Amniotic epithelial cell (primary cell): ENCODE results near the gene MRO.

ENCODE experiments used
- DNase-seq: peaks from one replicate; pipeline ENCODE4 v3.0.0-alpha.2; 2010; ENCODE audit warnings: low read depth

The MRO gene

DNA sequence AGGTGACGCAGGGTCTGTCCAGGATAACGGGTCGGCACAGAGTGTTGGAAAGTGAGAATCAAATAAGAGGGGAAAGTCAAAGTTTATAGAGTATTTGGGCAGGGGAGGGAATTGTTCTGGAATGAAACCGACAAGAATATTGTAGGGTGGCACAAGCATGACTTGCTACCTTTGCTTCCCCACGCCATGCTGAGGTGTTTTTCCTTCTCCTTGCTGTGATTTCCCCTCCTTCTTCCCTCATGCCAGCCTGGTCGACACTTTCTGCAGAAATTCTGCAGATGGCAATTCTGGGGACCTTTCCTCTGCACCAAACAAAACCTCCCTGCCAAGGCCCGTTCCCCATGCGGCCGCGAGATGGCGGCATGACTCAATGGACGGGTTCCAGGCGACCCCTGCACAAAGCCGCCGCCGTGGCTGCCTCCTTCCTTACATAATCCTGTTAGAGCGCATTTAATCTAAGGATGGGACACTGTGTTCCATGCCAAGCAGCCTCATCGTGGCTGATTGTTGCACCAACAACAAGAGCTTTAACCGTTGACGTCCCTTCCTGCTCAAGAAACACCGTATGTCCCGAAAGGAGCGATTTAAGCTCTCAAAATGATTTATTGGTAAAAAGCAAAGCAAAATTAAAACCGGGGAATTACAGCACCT is at the start of gene MRO:
Gene MRO, minus strand, starts transcription at position 289 of the 651 bp plus-strand sequence. CDS start 10,616 bp downstream, outside the sequence.
- DNase-seq = peak; percentile 87

- DNase-seq = no peak
These were observed 49.3 kb upstream of the MRO start for GRCh38 chr18:50869150-50869549.

DNA sequence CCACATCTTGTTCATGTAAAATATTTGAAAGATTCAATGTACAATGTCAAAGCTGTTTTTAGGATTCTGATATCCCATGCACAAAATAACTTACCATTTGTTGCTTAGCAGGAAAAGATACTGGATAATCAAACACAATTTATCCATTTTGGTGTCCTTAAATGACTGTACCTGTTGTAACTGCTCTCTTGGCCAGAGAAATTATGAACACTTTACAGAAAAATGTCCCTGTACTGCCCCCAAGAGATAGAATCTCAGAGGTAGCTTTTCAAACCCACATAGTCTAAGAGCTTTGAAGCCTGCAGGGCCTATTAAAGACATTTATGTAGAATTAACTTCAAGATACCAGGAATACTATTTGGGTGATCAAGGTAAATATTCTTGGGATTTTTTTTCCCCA is 46.9 kb upstream of the MRO start:
- no peak for DNase-seq

GRCh38 chr18:50863840-50864375 is 44.1 kb upstream of the MRO start:
- DNase-seq = no peak

GRCh38 chr18:50862401-50862800 is 42.6 kb upstream of the MRO start:
- DNase-seq = no peak

DNA sequence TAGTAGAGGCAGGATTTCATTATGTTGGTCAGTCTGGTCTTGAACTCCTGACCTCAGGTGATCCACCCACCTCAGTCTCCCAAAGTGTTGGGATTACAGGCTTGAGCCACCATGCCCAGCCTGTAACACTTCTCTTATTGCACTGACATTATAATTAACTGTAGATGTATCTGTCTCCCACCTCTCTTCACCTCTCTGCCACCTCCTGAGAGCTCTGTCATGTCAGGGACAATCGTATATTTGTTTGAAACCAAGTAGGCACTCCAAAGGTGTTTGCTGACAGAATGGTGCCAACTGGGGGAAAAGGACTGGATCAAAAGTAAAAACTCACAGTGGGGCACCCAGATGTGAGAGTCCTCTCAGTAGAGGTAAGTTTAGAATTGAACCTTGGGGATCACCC is 41.8 kb upstream of the MRO start:
- DNase-seq = no peak

DNA sequence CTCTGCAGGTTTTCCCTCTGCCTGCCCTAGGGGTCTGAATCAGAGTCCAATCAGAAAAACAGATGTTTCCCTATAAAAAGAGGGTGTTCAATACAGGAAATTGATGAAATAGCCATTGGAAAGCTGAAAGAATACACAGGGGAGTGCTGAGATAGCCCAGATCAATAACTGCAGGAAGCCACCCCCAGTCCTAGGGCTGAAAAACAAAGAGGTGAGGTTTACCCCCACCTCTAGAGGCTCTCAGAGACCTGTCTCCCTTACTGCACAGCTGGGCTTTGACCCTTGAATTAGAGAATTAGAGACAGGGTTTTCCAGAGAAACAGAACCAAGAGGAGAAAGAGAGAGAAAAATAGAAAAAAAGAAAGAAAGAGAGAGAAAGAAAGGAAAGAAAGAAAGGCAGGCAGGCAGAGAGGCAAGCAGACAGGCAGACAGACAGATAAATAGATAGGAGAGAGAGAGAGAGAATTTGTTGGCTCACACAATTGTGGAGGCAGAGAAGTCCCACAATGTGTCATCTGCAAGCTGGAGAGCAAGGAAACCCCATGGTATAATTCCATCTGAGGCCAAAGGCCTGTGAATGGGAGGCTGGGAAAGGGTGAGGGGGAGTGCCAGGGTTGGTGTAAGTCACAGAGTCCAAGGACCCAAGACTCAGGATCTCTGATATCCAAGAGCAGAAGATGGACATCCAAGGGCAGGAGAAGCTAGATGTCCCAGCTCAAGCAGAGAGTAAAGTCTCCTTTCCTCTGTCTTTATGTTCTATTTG is 40.2 kb upstream of the MRO start:
- DNase-seq = peak; percentile 15

DNA sequence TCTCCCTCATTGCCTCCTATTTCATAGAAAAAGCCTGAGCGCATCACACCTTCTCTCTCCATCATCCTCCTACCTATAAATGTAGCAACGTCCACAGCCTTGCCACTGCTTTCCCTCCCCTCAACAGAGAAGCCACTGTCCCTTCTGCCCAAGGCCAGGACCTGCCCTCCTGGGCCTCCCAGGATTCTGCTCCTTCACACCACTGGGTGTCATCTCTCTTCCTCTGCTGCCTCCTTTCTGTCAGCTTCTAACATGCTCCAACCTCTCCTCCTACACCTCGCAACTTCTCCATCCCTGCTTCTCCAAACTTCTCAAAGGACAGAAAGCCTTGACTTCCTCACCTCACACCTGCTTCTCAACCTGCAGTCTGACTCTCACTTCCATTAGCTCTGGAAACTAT is 37.9 kb upstream of the MRO start:
- no peak for DNase-seq

DNA sequence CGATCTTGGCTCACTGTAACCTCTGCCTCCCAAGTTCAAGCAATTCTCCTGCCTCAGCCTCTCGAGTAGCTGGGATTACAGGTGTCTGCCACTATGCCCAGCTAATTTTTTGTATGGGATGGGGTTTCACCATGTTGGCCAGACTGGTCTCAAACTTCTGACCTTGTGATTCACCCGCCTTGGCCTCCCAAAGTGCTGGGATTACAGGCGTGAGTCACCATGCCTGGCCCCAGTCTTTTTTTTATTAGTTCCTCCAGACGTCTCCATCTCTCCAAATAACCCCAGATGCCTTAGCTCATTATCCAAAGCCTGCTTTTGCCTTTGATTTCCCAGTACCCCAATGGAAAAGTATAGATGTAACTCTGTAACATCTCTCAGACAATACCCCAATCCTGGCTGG is 37.4 kb upstream of the MRO start:
- DNase-seq = peak; percentile 40

DNA sequence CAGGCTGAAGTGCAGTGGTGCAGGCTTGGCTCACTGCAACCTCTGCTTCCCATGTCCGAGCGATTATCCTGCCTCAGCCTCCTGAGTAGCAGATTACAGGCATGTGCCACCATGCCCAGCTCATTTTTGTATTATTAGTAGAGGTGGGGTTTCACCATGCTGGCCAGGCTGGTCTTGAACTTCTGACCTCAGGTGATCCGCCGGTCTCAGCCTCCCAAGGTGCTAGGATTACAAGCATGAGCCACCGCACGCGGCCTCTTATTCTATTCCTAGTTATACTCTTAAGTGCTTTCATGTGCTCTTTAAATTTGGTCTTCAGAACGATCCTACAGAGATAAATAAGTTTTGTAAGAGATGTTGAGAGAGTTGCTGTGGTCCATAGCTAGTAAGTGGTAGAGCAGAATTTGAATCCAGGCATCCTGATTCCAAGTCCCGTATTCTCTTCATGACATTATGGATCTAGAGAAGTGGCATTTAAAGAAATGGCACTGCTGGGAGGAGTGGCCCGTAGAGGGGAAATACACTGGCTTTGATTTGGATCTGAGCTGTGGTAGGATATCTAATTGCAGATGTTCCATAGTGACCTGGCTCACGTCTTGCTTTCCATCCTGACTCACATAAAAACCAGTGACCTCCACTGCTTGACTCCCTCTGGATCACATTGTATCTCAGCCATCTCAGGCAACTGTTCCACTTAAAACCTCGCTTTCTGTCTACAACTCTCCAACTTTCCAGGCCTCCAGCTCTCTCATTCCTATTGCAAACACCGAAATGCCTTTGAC is 36.4 kb upstream of the MRO start:
- DNase-seq = no peak

GRCh38 chr18:50853863-50854271 is 34.1 kb upstream of the MRO start:
- DNase-seq = peak; percentile 93

- DNase-seq = no peak
These were observed 30.7 kb upstream of the MRO start for GRCh38 chr18:50850307-50851065.

DNA sequence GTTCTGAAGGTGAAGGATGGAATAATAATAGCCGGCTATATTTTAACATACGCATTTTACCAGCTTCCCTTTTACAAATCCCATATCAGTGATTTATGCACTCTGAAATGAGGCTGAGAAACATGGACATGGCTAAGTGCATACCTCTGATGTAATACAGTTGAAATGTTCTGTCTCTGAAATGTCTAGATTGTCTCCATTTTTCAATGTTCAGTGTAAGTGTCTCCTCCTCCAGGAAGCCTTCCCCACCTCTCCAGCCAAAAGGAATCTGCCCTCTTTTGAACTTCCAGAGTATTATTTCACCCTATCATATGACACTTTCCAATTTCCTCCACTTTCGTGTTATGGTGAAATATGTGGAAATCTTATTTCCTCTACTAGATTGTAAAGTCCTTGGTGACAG is 29.6 kb upstream of the MRO start:
- DNase-seq = peak; percentile 93

GRCh38 chr18:50848991-50849390 is 29.2 kb upstream of the MRO start:
- DNase-seq = no peak

DNA sequence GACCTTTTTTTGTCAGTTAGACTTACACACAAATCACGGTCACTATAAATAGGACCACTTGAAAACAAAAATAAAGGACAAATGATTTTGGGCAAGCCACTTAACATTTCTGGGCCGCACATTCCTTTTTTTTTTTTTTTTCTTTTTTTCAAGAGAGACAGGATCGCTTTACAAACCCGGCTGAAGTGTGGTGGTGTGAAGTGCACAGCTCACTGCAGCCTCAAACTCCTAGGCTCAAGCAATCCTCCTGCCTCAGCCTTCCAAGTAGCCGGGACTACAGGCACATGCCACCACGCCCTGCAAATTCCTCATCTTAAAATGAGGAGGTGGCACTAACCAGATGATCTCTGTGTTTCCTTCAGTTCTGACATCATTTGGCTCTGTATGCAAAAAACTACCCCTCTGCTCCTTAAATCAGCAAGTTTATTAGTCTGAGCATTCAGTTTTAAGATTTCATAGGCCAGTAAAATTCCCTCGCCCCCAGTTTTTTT is 28.3 kb upstream of the MRO start:
- no peak for DNase-seq

DNA sequence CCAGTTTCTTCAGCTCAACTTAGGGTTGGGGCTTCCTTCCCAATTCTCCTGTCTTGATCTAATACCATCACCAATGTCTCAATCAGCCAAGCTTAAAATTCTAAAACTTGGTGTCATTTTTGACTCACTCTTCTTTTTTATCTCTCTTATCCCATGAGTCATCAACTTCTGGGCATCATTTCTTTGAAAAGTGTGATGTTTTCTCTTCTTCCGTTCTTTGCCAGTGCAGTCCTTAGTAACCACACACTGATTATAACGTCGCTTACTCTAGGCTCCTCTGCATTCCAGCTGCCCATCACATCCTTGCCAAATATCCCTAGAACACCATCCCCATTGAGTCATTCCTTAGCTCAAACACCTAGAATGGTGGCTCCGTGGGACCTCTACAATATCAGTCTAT is 27.4 kb upstream of the MRO start:
- DNase-seq = peak; percentile 92

DNA sequence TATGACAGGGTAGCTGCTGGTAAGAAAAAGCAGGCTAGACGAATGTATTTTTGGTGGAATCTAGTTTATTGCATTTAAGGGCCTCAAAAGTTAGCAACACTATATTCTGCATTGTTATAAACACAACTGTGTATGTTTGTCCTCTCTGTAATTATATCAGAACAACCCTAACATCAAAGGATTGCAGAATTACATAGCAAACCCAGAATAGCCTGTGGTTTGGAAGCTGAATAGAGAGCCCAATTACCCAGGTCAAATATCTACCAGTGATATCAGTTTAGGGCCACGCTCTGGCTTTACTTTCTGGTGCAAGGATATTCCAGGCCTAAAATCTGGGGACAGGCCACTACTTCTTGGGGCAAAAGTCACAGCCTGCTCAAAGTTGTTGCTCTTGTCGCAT is 25.1 kb upstream of the MRO start:
- DNase-seq = no peak

GRCh38 chr18:50844554-50844953 is 24.7 kb upstream of the MRO start:
- no peak for DNase-seq

DNA sequence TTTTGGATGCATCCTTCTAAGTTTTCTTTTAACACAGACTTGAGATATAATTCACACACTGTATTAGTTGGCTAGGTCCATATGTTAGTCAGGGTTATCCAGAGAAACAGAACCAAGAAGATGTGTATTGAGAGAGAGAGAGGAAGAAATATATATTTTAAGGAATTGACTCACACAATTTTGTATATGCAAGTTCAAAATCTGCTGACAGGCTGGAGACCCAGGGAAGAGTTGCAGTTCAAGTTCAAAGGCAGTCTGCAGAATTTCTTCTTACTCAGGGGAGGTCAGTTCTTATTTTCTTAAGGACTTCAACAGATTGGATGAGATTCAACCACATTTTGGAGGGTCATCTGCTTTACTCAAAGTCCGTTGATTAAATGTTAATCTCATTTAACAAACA is 23.0 kb upstream of the MRO start:
- DNase-seq = no peak

DNA sequence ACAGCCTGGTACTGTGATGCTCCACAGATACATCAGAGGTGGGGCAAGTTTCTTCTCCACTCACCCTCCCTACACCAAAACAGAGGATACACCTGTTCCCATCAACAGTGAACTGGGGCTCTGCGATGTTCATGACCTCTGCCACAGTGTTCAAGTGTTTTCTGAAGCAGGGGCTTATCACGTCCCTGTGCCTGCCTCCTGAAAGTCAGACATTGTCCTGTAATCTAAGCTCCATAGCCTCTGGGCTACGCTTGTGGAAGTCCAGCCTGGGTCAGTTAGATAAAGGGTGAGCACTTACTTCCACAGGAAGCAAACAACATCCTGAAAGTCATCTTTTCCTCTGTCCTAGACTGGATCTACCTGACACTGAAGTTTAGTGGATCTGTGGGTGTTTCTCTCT is 20.2 kb upstream of the MRO start:
- no peak for DNase-seq

DNA sequence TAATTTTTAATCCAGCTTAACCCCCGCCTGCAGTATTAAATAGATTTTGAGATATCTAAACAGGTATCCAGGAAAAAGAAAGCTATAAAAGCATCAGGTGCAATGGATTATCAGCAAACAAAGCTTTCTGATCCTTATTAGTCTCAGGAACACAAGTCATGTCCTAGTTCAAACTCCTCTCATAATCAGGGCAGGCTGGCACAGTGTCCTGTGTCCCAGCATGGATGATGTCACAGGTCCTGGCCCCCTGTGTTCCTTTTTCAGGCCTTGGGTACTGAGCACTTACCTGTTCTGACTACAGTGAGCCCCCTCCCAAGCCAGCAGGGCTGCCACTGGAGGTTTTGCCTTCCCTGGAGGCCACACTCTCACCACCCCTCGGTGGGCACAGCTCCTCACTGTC is 19.5 kb upstream of the MRO start:
- no peak for DNase-seq

GRCh38 chr18:50836521-50836957 is 16.7 kb upstream of the MRO start:
- DNase-seq = peak; percentile 87
